HepG2 (cell line): ENCODE results near the gene THADA. TPM values are rescaled to one million over a fixed set of nuclear protein-coding genes. Genes with fewer than 3 reads are reported as not detected.
A peak's percentile ranks its signal among the peaks of the same experiment; 100 is the strongest.

Experiments used
- ATF6 ChIP-seq: sonication (generic); formaldehyde crosslinking; conservative IDR thresholded peaks from 2 replicates; pipeline ENCODE4 v1.4.0; 2020; ENCODE audit warnings: missing genetic modification reagents
- CREB1 ChIP-seq, 2 experiments: fragments of 450-650 bp in 1 of 2; IDR thresholded peaks; 2 replicates each; pipeline ENCODE4 v1.6.1; 2016 to 2017; ENCODE audit warnings: control low read depth in 1 of 2, mild to moderate bottlenecking in 1 of 2, missing compliant biosample characterization in 1 of 2, missing genetic modification characterization in 1 of 2
- FOSL1 ChIP-seq: sonication (generic); formaldehyde crosslinking; IDR thresholded peaks from 2 replicates; pipeline ENCODE4 v1.9.0; 2021; ENCODE audit warnings: missing genetic modification reagents, borderline replicate concordance
- HOXA3 ChIP-seq: sonication (generic); formaldehyde crosslinking; IDR thresholded peaks from 2 replicates; pipeline ENCODE4 v1.5.0; 2020; ENCODE audit warnings: missing genetic modification reagents
- KAT2B ChIP-seq: fragments of 150-350 bp; IDR thresholded peaks from 2 replicates; pipeline ENCODE4 v1.6.1; 2014; ENCODE audit warnings: low read depth, low read length, borderline replicate concordance
- KMT2B ChIP-seq: IDR thresholded peaks from 2 replicates; pipeline ENCODE4 v1.6.1; 2016; ENCODE audit warnings: missing genetic modification reagents, missing compliant biosample characterization
- LRRFIP1 ChIP-seq: sonication (generic); formaldehyde crosslinking; conservative IDR thresholded peaks from 2 replicates; pipeline ENCODE4 v1.4.0; 2020; ENCODE audit warnings: missing genetic modification reagents
- RBFOX2 ChIP-seq: fragments of 200-400 bp; formaldehyde crosslinking; IDR thresholded peaks from 2 replicates; pipeline ENCODE4 v1.6.1; 2017; ENCODE audit warnings: low read depth, mild to moderate bottlenecking, low read length
- RNF219 ChIP-seq: sonication (generic); formaldehyde crosslinking; IDR thresholded peaks from 2 replicates; pipeline ENCODE4 v1.5.0; 2020; ENCODE audit warnings: mild to moderate bottlenecking, missing genetic modification reagents
- SALL1 ChIP-seq: sonication (generic); formaldehyde crosslinking; IDR thresholded peaks from 2 replicates; pipeline ENCODE4 v1.8.0; 2022; ENCODE audit warnings: mild to moderate bottlenecking, missing genetic modification reagents
- SIN3B ChIP-seq: fragments of 150-350 bp; IDR thresholded peaks from 2 replicates; pipeline ENCODE4 v1.6.1; 2014; ENCODE audit warnings: low read length
- ZBTB46 ChIP-seq: sonication (generic); formaldehyde crosslinking; IDR thresholded peaks from 2 replicates; pipeline ENCODE4 v1.4.0; 2020; ENCODE audit warnings: mild to moderate bottlenecking, missing genetic modification reagents, borderline replicate concordance
- ZFY ChIP-seq: sonication (generic); formaldehyde crosslinking; IDR thresholded peaks from 2 replicates; pipeline ENCODE4 v1.4.0; 2020; ENCODE audit warnings: missing genetic modification reagents
- ZNF10 ChIP-seq: sonication (generic); formaldehyde crosslinking; IDR thresholded peaks from 2 replicates; pipeline ENCODE4 v1.4.0; 2020; ENCODE audit warnings: mild to moderate bottlenecking, low read depth, missing genetic modification reagents, borderline replicate concordance
- ZNF335 ChIP-seq: sonication (generic); formaldehyde crosslinking; IDR thresholded peaks from 2 replicates; pipeline ENCODE4 v1.4.0; 2020; ENCODE audit warnings: missing genetic modification reagents
- ZNF576 ChIP-seq: sonication (generic); formaldehyde crosslinking; IDR thresholded peaks from 2 replicates; pipeline ENCODE4 v1.4.0; 2020; ENCODE audit warnings: mild to moderate bottlenecking, missing genetic modification reagents
- ZNF704 ChIP-seq: sonication (generic); formaldehyde crosslinking; IDR thresholded peaks from 2 replicates; pipeline ENCODE4 v1.8.1; 2023; ENCODE audit warnings: mild to moderate bottlenecking, inconsistent platforms, moderate library complexity, missing genetic modification reagents, borderline replicate concordance
- ZZZ3 ChIP-seq: sonication (generic); formaldehyde crosslinking; IDR thresholded peaks from 2 replicates; pipeline ENCODE4 v1.4.0; 2020; ENCODE audit warnings: missing genetic modification reagents, mild to moderate bottlenecking, borderline replicate concordance
- polyA plus RNA-seq, 8 experiments: library from polyadenylated mRNA; depleted of rRNA in 3 of 8; stranded (reverse) in 7 of 8; unstranded in 1 of 8; fragments of >200 nt; fragmentation: Illumina TruSeq in 4 of 8; extraction: Trizol in 4 of 8; gene quantifications; 2 replicates each; pipeline versions ENCODE4 v1.2.1 to v1.2.3, GENCODE V29; 2011 to 2016; ENCODE audit warnings: low read depth in 4 of 8, missing spikeins in 1 of 8, mixed read lengths in 1 of 8; ENCODE audit not compliant: insufficient read depth in 1 of 8
- total RNA-seq, 5 experiments: library from RNA; depleted of rRNA; stranded (reverse); fragments of >200 nt; fragmentation: Illumina TruSeq; extraction: Trizol; gene quantifications; 2 replicates each; pipeline ENCODE4 v1.2.3, GENCODE V29; 2016; ENCODE audit warnings: low read depth in 1 of 5

Gene THADA
- total and polyA plus RNA-seq, 2 of the 13 experiments (the other 11 are each of a cell fraction or from before 2014, with no cell fraction given) = 12.7 to 21.7 TPM

GRCh38 chr2:43634604-43635306 lies 38.9 kb upstream of the THADA start (continued):
- TF ChIP-seq ATF6 = no peak
- TF ChIP-seq KAT2B = no peak
- TF ChIP-seq ZNF335 = no peak
- peak; percentile 59; the same call in 1 of the 2 replicates for TF ChIP-seq CREB1 (IDR thresholded peaks at IDR 0.05)
- peak; percentile 88 for TF ChIP-seq CREB1 (CRISPR knock-in tag; IDR thresholded peaks at IDR 0.05)
- no peak for TF ChIP-seq KMT2B (CRISPR knock-in tag)
- no peak for TF ChIP-seq HOXA3 (CRISPR knock-in tag)
- no peak for TF ChIP-seq ZZZ3 (CRISPR knock-in tag)
- peak; percentile 15; the same call in 1 of the 2 replicates for TF ChIP-seq SALL1
- TF ChIP-seq ZFY (CRISPR knock-in tag) = no peak
- no peak for TF ChIP-seq ZNF704
- TF ChIP-seq LRRFIP1 (CRISPR knock-in tag) = no peak
- peak; percentile 84 for TF ChIP-seq FOSL1
- no peak for TF ChIP-seq RNF219 (CRISPR knock-in tag)
- no peak for TF ChIP-seq SIN3B
- TF ChIP-seq RBFOX2 = no peak
- TF ChIP-seq ZNF576 = no peak
- TF ChIP-seq ZNF10 (CRISPR knock-in tag) = no peak
- no peak for TF ChIP-seq ZBTB46 (CRISPR knock-in tag)
